ENCODE results near the gene BCR. TPM values are rescaled to one million over a fixed set of nuclear protein-coding genes. Genes with fewer than 3 reads are reported as not detected.

Gene BCR
- total RNA-seq, 1 donor: 28.6 TPM

DNA sequence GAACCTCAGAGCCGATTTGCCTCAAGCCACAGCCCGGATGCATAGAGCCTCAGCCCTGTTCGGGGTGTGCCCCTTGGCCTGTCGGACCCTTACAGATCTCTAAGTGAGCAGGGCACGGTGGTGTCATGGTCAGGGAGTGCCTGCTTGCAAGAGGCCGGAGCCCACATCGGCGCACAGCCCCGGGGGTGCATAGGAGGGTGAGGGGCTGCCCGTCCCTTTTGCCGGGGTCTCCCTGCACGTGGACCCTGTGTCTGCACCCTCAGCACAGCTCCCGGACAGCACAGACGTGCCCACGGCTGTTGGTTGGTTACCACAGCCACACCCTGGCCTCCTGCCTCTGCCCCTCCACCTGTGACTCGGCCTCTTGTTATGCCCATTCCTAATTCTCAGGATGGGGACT, 28.5 kb upstream of the BCR start:
- peaks cover 8% of the 10 kb centered on the region for H4K20me1 ChIP-seq (ENCODE audit: insufficient read depth, low read length)

DNA sequence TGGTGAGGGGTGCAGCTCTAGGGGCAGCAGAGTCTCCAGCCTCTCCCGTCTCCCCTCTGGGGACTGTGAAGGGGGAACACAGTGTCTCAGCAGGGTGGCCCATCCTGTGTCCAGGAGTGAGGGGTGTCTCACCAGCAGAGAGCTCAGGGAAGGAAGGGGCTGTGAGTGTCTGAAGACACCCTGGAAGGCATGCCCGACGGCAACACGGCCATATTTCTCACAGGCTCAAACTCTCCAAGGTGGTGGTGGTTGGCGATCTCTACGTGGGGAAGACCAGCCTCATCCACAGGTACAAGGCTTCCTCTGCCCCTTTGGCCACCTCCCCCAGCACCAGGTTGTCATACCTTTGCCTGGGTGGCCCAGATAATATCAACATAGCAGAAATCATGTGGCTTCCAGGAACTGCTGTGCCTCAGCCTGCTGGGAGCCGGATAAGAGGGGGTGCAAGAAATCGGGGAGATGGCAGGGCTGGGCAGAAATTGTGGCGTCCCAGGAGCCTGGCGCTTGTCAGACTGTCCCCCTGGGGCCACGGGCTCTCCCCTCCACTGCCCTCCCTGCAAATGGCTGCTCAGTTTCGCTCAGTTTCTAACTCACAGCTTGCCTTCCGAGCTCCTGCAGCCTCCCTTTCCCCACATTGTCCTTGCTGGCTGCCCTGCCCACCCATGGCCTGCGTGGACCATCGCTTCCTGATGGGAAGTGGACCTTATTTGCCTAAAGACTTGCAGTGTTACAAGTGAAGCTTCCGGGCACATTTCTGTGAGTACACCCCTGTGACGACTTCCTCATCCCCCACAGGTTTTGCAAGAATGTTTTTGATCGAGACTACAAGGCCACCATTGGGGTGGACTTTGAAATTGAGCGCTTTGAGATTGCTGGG, 27.8 kb upstream of the BCR start:
- H3K79me2 ChIP-seq (ENCODE audit: insufficient read depth, low read length): no peaks in the 10 kb centered on the region
- no peak overlapping the region for H3K27ac ChIP-seq (ENCODE audit: low read depth, low read length)
- H3K27me3 ChIP-seq (ENCODE audit: insufficient read depth, low read length): no peaks in the 10 kb centered on the region
- DNase-seq (ENCODE audit: insufficient read length, low spot score, missing footprints): peak; percentile 57
- H3K4me1 ChIP-seq (ENCODE audit: insufficient read depth, low read length): peaks cover 4% of the 10 kb centered on the region
- no peaks in the 10 kb centered on the region for H3K36me3 ChIP-seq (ENCODE audit: insufficient read depth, low read length)
- H2AFZ ChIP-seq (ENCODE audit: low read length): no peak overlapping the region
- no peaks in the 10 kb centered on the region for H3K9me3 ChIP-seq (ENCODE audit: low read depth, low read length)
- H3K4me2 ChIP-seq (ENCODE audit: insufficient read depth, low read length): no peak overlapping the region
- H4K20me1 ChIP-seq (ENCODE audit: insufficient read depth, low read length): peaks cover 8% of the 10 kb centered on the region
- H3K4me3 ChIP-seq (ENCODE audit: insufficient read depth, low read length): no peak overlapping the region
- TF ChIP-seq, protein P1, sequence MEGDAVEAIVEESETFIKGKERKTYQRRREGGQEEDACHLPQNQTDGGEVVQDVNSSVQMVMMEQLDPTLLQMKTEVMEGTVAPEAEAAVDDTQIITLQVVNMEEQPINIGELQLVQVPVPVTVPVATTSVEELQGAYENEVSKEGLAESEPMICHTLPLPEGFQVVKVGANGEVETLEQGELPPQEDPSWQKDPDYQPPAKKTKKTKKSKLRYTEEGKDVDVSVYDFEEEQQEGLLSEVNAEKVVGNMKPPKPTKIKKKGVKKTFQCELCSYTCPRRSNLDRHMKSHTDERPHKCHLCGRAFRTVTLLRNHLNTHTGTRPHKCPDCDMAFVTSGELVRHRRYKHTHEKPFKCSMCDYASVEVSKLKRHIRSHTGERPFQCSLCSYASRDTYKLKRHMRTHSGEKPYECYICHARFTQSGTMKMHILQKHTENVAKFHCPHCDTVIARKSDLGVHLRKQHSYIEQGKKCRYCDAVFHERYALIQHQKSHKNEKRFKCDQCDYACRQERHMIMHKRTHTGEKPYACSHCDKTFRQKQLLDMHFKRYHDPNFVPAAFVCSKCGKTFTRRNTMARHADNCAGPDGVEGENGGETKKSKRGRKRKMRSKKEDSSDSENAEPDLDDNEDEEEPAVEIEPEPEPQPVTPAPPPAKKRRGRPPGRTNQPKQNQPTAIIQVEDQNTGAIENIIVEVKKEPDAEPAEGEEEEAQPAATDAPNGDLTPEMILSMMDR (IDR thresholded peaks at IDR 0.05; ENCODE audit: extremely low read depth, low read depth, low read length): no peak

More for the DNA sequence above, 28.5 kb upstream of the BCR start:
- H3K36me3 ChIP-seq (ENCODE audit: insufficient read depth, low read length): no peaks in the 10 kb centered on the region
- peak; percentile 58 for DNase-seq (ENCODE audit: insufficient read length, low spot score, missing footprints)
- no peak overlapping the region for H3K4me2 ChIP-seq (ENCODE audit: insufficient read depth, low read length)
- H2AFZ ChIP-seq (ENCODE audit: low read length): no peak overlapping the region
- H3K4me3 ChIP-seq (ENCODE audit: insufficient read depth, low read length): no peak overlapping the region
- H3K27ac ChIP-seq (ENCODE audit: low read depth, low read length): no peak overlapping the region
- TF ChIP-seq, protein P1 (IDR thresholded peaks at IDR 0.05; ENCODE audit: extremely low read depth, low read depth, low read length): no peak
- H3K27me3 ChIP-seq (ENCODE audit: insufficient read depth, low read length): no peaks in the 10 kb centered on the region
- no peaks in the 10 kb centered on the region for H3K79me2 ChIP-seq (ENCODE audit: insufficient read depth, low read length)
- no peaks in the 10 kb centered on the region for H3K9me3 ChIP-seq (ENCODE audit: low read depth, low read length)
- peaks cover 11% of the 10 kb centered on the region for H3K4me1 ChIP-seq (ENCODE audit: insufficient read depth, low read length)

DNA sequence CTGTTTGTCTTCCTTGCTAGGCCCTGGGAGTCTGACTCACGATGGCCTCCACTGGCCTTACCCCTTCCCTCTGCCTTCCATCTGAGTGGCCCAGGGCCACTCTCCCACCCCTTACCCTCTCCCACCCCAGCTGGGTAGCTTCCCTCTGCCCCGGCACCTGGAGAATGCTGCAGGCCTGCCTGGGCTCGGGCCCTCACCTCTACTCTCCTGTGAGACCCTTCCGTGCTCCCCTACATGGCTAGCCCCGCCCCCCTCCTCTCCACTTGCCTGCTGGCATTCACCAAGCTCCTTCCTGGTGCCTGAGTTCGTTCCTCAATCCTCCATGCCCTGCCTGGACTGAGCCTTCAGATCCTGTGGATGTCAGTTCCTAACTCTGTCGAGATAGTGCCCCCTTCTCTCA, 26.3 kb upstream of the BCR start:
- Histone ChIP-seq H2AFZ (ENCODE audit: low read length) (no peak overlapping the region), H3K79me2 (ENCODE audit: insufficient read depth, low read length) (no peaks in the 10 kb centered on the region), H3K4me1 (ENCODE audit: insufficient read depth, low read length) (no peaks in the 10 kb centered on the region), H3K4me3 (ENCODE audit: insufficient read depth, low read length) (no peak overlapping the region), H4K20me1 (ENCODE audit: insufficient read depth, low read length) (no peaks in the 10 kb centered on the region), H3K27me3 (ENCODE audit: insufficient read depth, low read length) (no peaks in the 10 kb centered on the region), H3K36me3 (ENCODE audit: insufficient read depth, low read length) (no peaks in the 10 kb centered on the region), H3K27ac (ENCODE audit: low read depth, low read length) (no peak overlapping the region), H3K4me2 (ENCODE audit: insufficient read depth, low read length) (no peak overlapping the region), H3K9me3 (ENCODE audit: low read depth, low read length) (no peaks in the 10 kb centered on the region)
- TF ChIP-seq, protein P1 (IDR thresholded peaks at IDR 0.05; ENCODE audit: extremely low read depth, low read depth, low read length): no peak
- DNase-seq (ENCODE audit: insufficient read length, low spot score, missing footprints): peak; percentile 60

DNA sequence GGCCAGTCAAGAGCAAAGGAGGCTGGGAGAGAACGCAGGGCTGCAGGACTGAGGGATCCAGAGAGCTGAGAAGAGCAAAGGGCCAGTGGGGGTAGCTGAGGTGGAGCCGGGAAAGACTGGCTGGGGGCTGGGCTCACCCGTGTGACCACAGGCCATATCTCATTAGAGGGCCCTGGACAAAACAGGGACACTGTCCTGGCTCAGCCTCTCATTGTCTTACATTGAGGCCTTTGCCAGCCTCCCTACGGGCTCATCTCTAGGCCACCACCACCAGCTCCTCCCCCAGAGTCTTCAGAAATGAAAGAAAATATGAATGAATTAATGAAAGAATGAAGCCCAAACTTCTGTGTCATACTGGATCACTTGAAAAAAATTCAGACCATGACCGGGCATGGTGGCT, 25.8 kb upstream of the BCR start:
- no peaks in the 10 kb centered on the region for H3K27me3 ChIP-seq (ENCODE audit: insufficient read depth, low read length)
- no peaks in the 10 kb centered on the region for H3K79me2 ChIP-seq (ENCODE audit: insufficient read depth, low read length)
- no peak overlapping the region for H3K27ac ChIP-seq (ENCODE audit: low read depth, low read length)
- no peaks in the 10 kb centered on the region for H3K36me3 ChIP-seq (ENCODE audit: insufficient read depth, low read length)
- H4K20me1 ChIP-seq (ENCODE audit: insufficient read depth, low read length): no peaks in the 10 kb centered on the region
- H2AFZ ChIP-seq (ENCODE audit: low read length): no peak overlapping the region
- H3K4me1 ChIP-seq (ENCODE audit: insufficient read depth, low read length): no peaks in the 10 kb centered on the region
- DNase-seq (ENCODE audit: insufficient read length, low spot score, missing footprints): no peak
- no peak overlapping the region for H3K4me2 ChIP-seq (ENCODE audit: insufficient read depth, low read length)
- TF ChIP-seq, protein P1 (IDR thresholded peaks at IDR 0.05; ENCODE audit: extremely low read depth, low read depth, low read length): no peak
- no peaks in the 10 kb centered on the region for H3K9me3 ChIP-seq (ENCODE audit: low read depth, low read length)
- H3K4me3 ChIP-seq (ENCODE audit: insufficient read depth, low read length): no peak overlapping the region

Measured in osteoblast (primary cell).